Neuronal stem cell (in vitro differentiated cells): ENCODE measurements around the gene FAM20A.
"Not testable (repeated sequence)": the region's sequence is repeated elsewhere in the genome, so short reads cannot be mapped to it uniquely, and the experiment has no call there.

Source experiments
- DNase-seq: peaks from one replicate; pipeline ENCODE4 v3.0.0-alpha.2; 2013; ENCODE audit warnings: low spot score
- H2AFZ ChIP-seq: one replicate; pipeline ENCODE4 v1.6.1; 2013; ENCODE audit warnings: mild to moderate bottlenecking, low read length, inconsistent platforms
- H2AK5ac ChIP-seq: 2 replicates; pipeline ENCODE4 v1.6.1; 2013; ENCODE audit warnings: low read depth, mild to moderate bottlenecking, inconsistent platforms, low read length, moderate library complexity, mixed read lengths
- H2BK120ac ChIP-seq: 2 replicates; pipeline ENCODE4 v1.6.1; 2013; ENCODE audit warnings: low read depth, mild to moderate bottlenecking, inconsistent platforms, low read length, moderate library complexity, mixed read lengths
- H2BK12ac ChIP-seq: one replicate; pipeline ENCODE4 v1.6.1; 2013; ENCODE audit warnings: low read length, inconsistent platforms
- H2BK15ac ChIP-seq: 2 replicates; pipeline ENCODE4 v1.6.1; 2013; ENCODE audit warnings: mild to moderate bottlenecking, low read length, inconsistent platforms, mixed read lengths
- H2BK5ac ChIP-seq: one replicate; pipeline ENCODE4 v1.6.1; 2013; ENCODE audit warnings: inconsistent platforms, mild to moderate bottlenecking, low read length, moderate library complexity
- H3K14ac ChIP-seq: one replicate; pipeline ENCODE4 v1.6.1; 2013; ENCODE audit warnings: low read length, inconsistent platforms
- H3K18ac ChIP-seq: 2 replicates; pipeline ENCODE4 v1.6.1; 2013; ENCODE audit warnings: low read length, inconsistent platforms
- H3K23ac ChIP-seq: 2 replicates; pipeline ENCODE4 v1.6.1; 2013; ENCODE audit warnings: low read depth, mild to moderate bottlenecking, mixed read lengths, low read length, inconsistent platforms; ENCODE audit not compliant: poor library complexity
- H3K27ac ChIP-seq: replicated peaks from 3 replicates; pipeline ENCODE4 v1.5.1; 2013; ENCODE audit warnings: low read length, inconsistent platforms
- H3K27me3 ChIP-seq, 3 experiments: 2 replicates each; pipeline ENCODE4 v1.6.1; 2013; ENCODE audit warnings: low read length in 3 of 3, mild to moderate bottlenecking in 2 of 3, inconsistent platforms in 1 of 3, low read depth in 1 of 3, mixed read lengths in 1 of 3, moderate library complexity in 1 of 3; ENCODE audit not compliant: control insufficient read depth in 3 of 3, insufficient read depth in 3 of 3
- H3K36me3 ChIP-seq, 2 donors: replicated peaks in 1 of 2; 2 replicates each; pipeline ENCODE4 v1.6.1; 2013; ENCODE audit warnings: low read length in 2 of 2; ENCODE audit not compliant: control insufficient read depth in 2 of 2, insufficient read depth in 2 of 2
- H3K4ac ChIP-seq: 2 replicates; pipeline ENCODE4 v1.6.1; 2013; ENCODE audit warnings: inconsistent platforms, mild to moderate bottlenecking, low read length, moderate library complexity
- H3K4me1 ChIP-seq, 2 donors: 1 replicate in 1 of 2; 2 replicates in 1 of 2; pipeline ENCODE4 v1.6.1; 2013; ENCODE audit warnings: low read length in 2 of 2, low read depth in 1 of 2; ENCODE audit not compliant: control insufficient read depth in 2 of 2, insufficient read depth in 1 of 2
- H3K4me2 ChIP-seq: one replicate; pipeline ENCODE4 v1.6.1; 2013; ENCODE audit warnings: mild to moderate bottlenecking, low read length, inconsistent platforms; ENCODE audit not compliant: insufficient read depth, poor library complexity, severe bottlenecking
- H3K4me3 ChIP-seq, 2 donors: 2 replicates each; pipeline ENCODE4 v1.5.1; 2013; ENCODE audit warnings: low read length in 2 of 2, mild to moderate bottlenecking in 2 of 2, inconsistent platforms in 1 of 2, moderate library complexity in 1 of 2
- H3K79me1 ChIP-seq: one replicate; pipeline ENCODE4 v1.6.1; 2013; ENCODE audit warnings: low read depth, mild to moderate bottlenecking, inconsistent platforms, low read length, moderate library complexity
- H3K9ac ChIP-seq: one replicate; pipeline ENCODE4 v1.6.1; 2013; ENCODE audit warnings: mild to moderate bottlenecking, low read depth, low read length, inconsistent platforms; ENCODE audit not compliant: poor library complexity
- H3K9me3 ChIP-seq, 2 donors: replicated peaks in 1 of 2; 2 replicates each; pipeline versions ENCODE3 to v1.6.1; 2013; ENCODE audit warnings: low read length in 2 of 2, mild to moderate bottlenecking in 2 of 2, inconsistent platforms in 1 of 2, low read depth in 1 of 2, mixed read lengths in 1 of 2, moderate library complexity in 1 of 2; ENCODE audit not compliant: control insufficient read depth in 2 of 2, insufficient read depth in 1 of 2
- H4K8ac ChIP-seq: one replicate; pipeline ENCODE4 v1.6.1; 2013; ENCODE audit warnings: low read depth, mild to moderate bottlenecking, inconsistent platforms, low read length, moderate library complexity
- H4K91ac ChIP-seq: one replicate; pipeline ENCODE4 v1.6.1; 2013; ENCODE audit warnings: low read length, low read depth, mild to moderate bottlenecking, inconsistent platforms; ENCODE audit not compliant: poor library complexity
- WGBS, 2 donors: extraction: QIAGEN DNeasy Blood & Tissue Kit; methylation state at CpG; one replicate each; pipeline ENCODE4 v1.1.7; 2013; ENCODE audit warnings: missing lambda C conversion rate in 2 of 2, mixed read lengths in 1 of 2; ENCODE audit not compliant: insufficient read length in 2 of 2, insufficient replicate concordance in 1 of 2; ENCODE audit errors: extremely low coverage in 2 of 2; 5-methylcytosine and 5-hydroxymethylcytosine counted together

Gene FAM20A

GRCh38 chr17:68492394-68493054 is 108.6 kb downstream of the FAM20A start:
- H2BK12ac ChIP-seq, H2BK15ac ChIP-seq, H3K27me3 ChIP-seq, H3K27ac ChIP-seq, H2BK5ac ChIP-seq, H2AK5ac ChIP-seq, H2AFZ ChIP-seq, H3K4me2 ChIP-seq, H3K36me3 ChIP-seq, H3K4me3 ChIP-seq, H3K14ac ChIP-seq, H3K9ac ChIP-seq, DNase-seq, H3K9me3 ChIP-seq, H3K79me1 ChIP-seq, H4K8ac ChIP-seq, H4K91ac ChIP-seq, H3K4ac ChIP-seq, H3K4me1 ChIP-seq, H2BK120ac ChIP-seq, H3K18ac ChIP-seq: not testable (repeated sequence)
- WGBS, 2 donors = no CpG with 5 or more reads among the region's 8 CpGs
- peak overlapping the region; percentile 44 for H3K23ac ChIP-seq

GRCh38 chr17:68491381-68492231 is 109.6 kb downstream of the FAM20A start:
- H3K4ac ChIP-seq = no peak overlapping the region
- H2BK5ac ChIP-seq = no peak overlapping the region
- H3K4me3 ChIP-seq = no peak overlapping the region
- no peak overlapping the region for H3K9ac ChIP-seq
- peak overlapping the region; percentile 26 for H2AFZ ChIP-seq
- DNase-seq = no peak
- H3K36me3 ChIP-seq = no peaks in the 10 kb centered on the region
- H3K27me3 ChIP-seq = no peaks in the 10 kb centered on the region
- WGBS, 2 donors = no CpG with 5 or more reads among the region's 12 CpGs
- no peak overlapping the region for H2BK15ac ChIP-seq
- no peak overlapping the region for H3K18ac ChIP-seq
- no peak overlapping the region for H2AK5ac ChIP-seq
- no peaks in the 10 kb centered on the region for H3K79me1 ChIP-seq
- H4K91ac ChIP-seq = no peak overlapping the region
- no peak overlapping the region for H3K4me2 ChIP-seq
- H3K4me1 ChIP-seq = no peaks in the 10 kb centered on the region
- H2BK120ac ChIP-seq = no peak overlapping the region
- no peak overlapping the region for H3K27ac ChIP-seq
- H3K23ac ChIP-seq = no peak overlapping the region
- no peak overlapping the region for H3K14ac ChIP-seq
- no peaks in the 10 kb centered on the region for H3K9me3 ChIP-seq
- no peak overlapping the region for H2BK12ac ChIP-seq
- H4K8ac ChIP-seq = no peak overlapping the region

GRCh38 chr17:68489919-68490318 is 111.2 kb downstream of the FAM20A start:
- Histone ChIP-seq H3K18ac (no peak overlapping the region), H3K4me2 (no peak overlapping the region), H4K91ac (no peak overlapping the region), H2AK5ac (no peak overlapping the region), H2BK12ac (no peak overlapping the region), H2BK15ac (no peak overlapping the region), H3K14ac (no peak overlapping the region), H3K36me3 (no peaks in the 10 kb centered on the region), H3K4me1 (peaks cover 0 to 4% of the 10 kb centered on the region in 2 donors), H3K9ac (no peak overlapping the region), H2AFZ (no peak overlapping the region), H4K8ac (no peak overlapping the region), H3K4me3 (no peak overlapping the region), H2BK120ac (no peak overlapping the region), H3K23ac (no peak overlapping the region), H2BK5ac (no peak overlapping the region), H3K27ac (no peak overlapping the region), H3K79me1 (no peaks in the 10 kb centered on the region), H3K9me3 (no peaks in the 10 kb centered on the region), H3K27me3 (no peaks in the 10 kb centered on the region), H3K4ac (no peak overlapping the region)
- WGBS, 2 donors = no CpG with 5 or more reads among the region's 4 CpGs
- DNase-seq = no peak
